ENCODE data around the gene APOF.
"Not testable (repeated sequence)": the region's sequence is repeated elsewhere in the genome, so short reads cannot be mapped to it uniquely, and the experiment has no call there.

The APOF gene

DNA sequence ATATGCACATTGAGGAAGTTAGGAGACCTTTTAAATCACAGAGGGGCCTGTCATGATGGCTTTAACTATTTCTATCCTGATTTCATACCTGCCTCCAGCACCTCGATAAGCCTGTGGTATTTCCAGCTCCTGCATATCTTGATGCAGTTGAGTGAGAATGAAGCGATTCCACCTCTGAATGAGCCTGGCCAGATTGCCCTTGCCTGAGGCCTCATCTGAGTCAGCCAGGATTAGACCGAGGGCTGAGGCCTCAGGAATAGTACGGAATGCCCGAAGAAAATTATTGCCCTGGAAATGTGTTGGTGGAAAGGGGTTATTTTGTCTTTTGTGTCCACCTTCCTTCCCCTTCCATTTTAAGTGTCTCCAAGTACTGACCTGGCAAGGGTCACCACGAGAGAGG is 38.5 kb downstream of the APOF start:
- no peak overlapping the region for H4K8ac ChIP-seq (ENCODE audit: low read length)
- H4K91ac ChIP-seq (ENCODE audit: low read length) = no peak overlapping the region
- H3K79me1 ChIP-seq (replicated peaks; ENCODE audit: low read length, poor library complexity, severe bottlenecking) = no peaks in the 10 kb centered on the region
- no peak overlapping the region for H3K23ac ChIP-seq (ENCODE audit: low read length in 2 of 2)
- H3K4me1 ChIP-seq (ENCODE audit: control insufficient read depth, insufficient read depth, low read depth, low read length) = no peaks in the 10 kb centered on the region
- no peak overlapping the region for H3K4me2 ChIP-seq (ENCODE audit: low read length, poor library complexity, severe bottlenecking)
- no peak overlapping the region for H2AFZ ChIP-seq (ENCODE audit: low read depth, low read length)
- 87% methylated on average over 4 of the region's 6 CpGs for WGBS
- peaks cover 34 to 73% of the 10 kb centered on the region in 2 experiments for H3K36me3 ChIP-seq (ENCODE audit: control insufficient read depth in 1 of 2, insufficient read depth in 2 of 2, low read depth in 1 of 2, low read length in 2 of 2)
- no peak overlapping the region for H2BK120ac ChIP-seq (ENCODE audit: low read depth, low read length)
- H2BK5ac ChIP-seq (ENCODE audit: low read depth, low read length, poor library complexity, severe bottlenecking) = no peak overlapping the region
- no peaks in the 10 kb centered on the region for H3K27me3 ChIP-seq (ENCODE audit: control insufficient read depth in 1 of 2, insufficient read depth in 1 of 2, low read length in 2 of 2)
- H2AK5ac ChIP-seq (ENCODE audit: low read length, severe bottlenecking) = no peak overlapping the region
- no peak overlapping the region for H3K4ac ChIP-seq (ENCODE audit: low read depth in 1 of 2, low read length in 2 of 2)
- H3K4me3 ChIP-seq (ENCODE audit: insufficient read depth in 1 of 2, low read depth in 1 of 2, low read length in 2 of 2) = no peak overlapping the region
- H2BK15ac ChIP-seq (ENCODE audit: low read depth, poor library complexity, severe bottlenecking) = no peak overlapping the region
- H3K9ac ChIP-seq (ENCODE audit: low read length) = no peak overlapping the region
- H3K27ac ChIP-seq (ENCODE audit: low read length, poor library complexity, severe bottlenecking) = no peak overlapping the region
- H3K9me3 ChIP-seq (ENCODE audit: control insufficient read depth, low read length) = no peaks in the 10 kb centered on the region
- no peak for DNase-seq
- no peak overlapping the region for H3K14ac ChIP-seq (ENCODE audit: low read length in 2 of 2)
- H3K18ac ChIP-seq (ENCODE audit: low read depth in 1 of 2, low read length in 2 of 2) = no peak overlapping the region
- H2BK12ac ChIP-seq (ENCODE audit: low read length in 2 of 2) = no peak overlapping the region

DNA sequence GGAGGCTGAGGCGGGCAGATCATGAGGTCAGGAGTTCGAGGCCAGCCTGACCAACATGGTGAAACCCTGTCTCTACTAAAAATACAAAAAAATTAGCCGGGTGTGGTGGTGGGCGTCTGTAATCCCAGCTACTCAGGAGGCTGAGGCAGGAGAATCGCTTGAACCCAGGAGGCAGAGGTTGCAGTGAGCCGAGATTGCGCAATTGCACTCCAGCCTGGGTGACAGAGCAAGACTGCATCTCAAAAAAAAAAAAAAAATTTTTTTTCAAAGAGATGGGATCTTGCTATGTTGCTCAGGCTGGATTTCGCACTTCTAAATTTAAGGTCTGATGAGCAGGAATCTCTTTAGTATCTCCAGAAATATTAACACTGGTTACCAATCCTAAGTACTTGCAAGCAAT is 41.0 kb downstream of the APOF start:
- not testable (repeated sequence) for H2BK5ac ChIP-seq (ENCODE audit: low read depth, low read length, poor library complexity, severe bottlenecking); DNase-seq; H2AFZ ChIP-seq (ENCODE audit: low read depth, low read length); H4K8ac ChIP-seq (ENCODE audit: low read length); H3K79me1 ChIP-seq (replicated peaks; ENCODE audit: low read length, poor library complexity, severe bottlenecking); H3K9me3 ChIP-seq (ENCODE audit: control insufficient read depth, low read length); H3K27ac ChIP-seq (ENCODE audit: low read length, poor library complexity, severe bottlenecking); H2BK120ac ChIP-seq (ENCODE audit: low read depth, low read length); H3K4me1 ChIP-seq (ENCODE audit: control insufficient read depth, insufficient read depth, low read depth, low read length); H3K4me2 ChIP-seq (ENCODE audit: low read length, poor library complexity, severe bottlenecking); H3K18ac ChIP-seq (ENCODE audit: low read depth in 1 of 2, low read length in 2 of 2); H3K23ac ChIP-seq (ENCODE audit: low read length in 2 of 2); H3K27me3 ChIP-seq (ENCODE audit: control insufficient read depth in 1 of 2, insufficient read depth in 1 of 2, low read length in 2 of 2); H2BK15ac ChIP-seq (ENCODE audit: low read depth, poor library complexity, severe bottlenecking); H2AK5ac ChIP-seq (ENCODE audit: low read length, severe bottlenecking); H3K14ac ChIP-seq (ENCODE audit: low read length in 2 of 2); H3K9ac ChIP-seq (ENCODE audit: low read length); H2BK12ac ChIP-seq (ENCODE audit: low read length in 2 of 2); H3K4me3 ChIP-seq (ENCODE audit: insufficient read depth in 1 of 2, low read depth in 1 of 2, low read length in 2 of 2); H4K91ac ChIP-seq (ENCODE audit: low read length); H3K4ac ChIP-seq (ENCODE audit: low read depth in 1 of 2, low read length in 2 of 2)
- peaks cover 36 to 63% of the 10 kb centered on the region in 2 experiments for H3K36me3 ChIP-seq (ENCODE audit: control insufficient read depth in 1 of 2, insufficient read depth in 2 of 2, low read depth in 1 of 2, low read length in 2 of 2)
- 99% methylated on average over 7 of the region's 8 CpGs for WGBS

DNA sequence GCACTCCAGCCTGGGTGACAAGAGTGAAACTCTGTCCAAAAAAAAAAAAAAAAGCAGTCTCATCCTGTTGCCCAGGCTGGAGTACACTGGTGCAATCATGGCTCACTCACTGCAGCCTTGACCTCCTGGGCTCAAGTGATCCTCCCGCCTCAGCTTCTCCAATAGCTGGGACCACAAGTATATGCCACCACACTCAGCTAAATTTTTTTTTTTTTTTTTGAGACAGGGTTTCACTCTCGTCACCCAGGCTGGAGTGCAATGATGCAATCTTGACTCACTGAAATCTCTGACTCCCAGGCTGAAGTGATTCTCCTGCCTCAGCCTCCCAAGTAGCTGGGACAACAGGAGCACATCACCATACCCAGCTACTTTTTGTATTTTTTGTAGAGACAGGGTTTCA is 41.6 kb downstream of the APOF start:
- peaks cover 2% of the 10 kb centered on the region for H3K79me1 ChIP-seq (replicated peaks; ENCODE audit: low read length, poor library complexity, severe bottlenecking)
- H3K4me2 ChIP-seq (ENCODE audit: low read length, poor library complexity, severe bottlenecking) = no peak overlapping the region
- no peaks in the 10 kb centered on the region for H3K4me1 ChIP-seq (ENCODE audit: control insufficient read depth, insufficient read depth, low read depth, low read length)
- H3K23ac ChIP-seq (ENCODE audit: low read length in 2 of 2) = no peak overlapping the region
- no peak overlapping the region for H2BK15ac ChIP-seq (ENCODE audit: low read depth, poor library complexity, severe bottlenecking)
- peak; percentile 27 for DNase-seq
- no peak overlapping the region for H2AFZ ChIP-seq (ENCODE audit: low read depth, low read length)
- no peak overlapping the region for H3K18ac ChIP-seq (ENCODE audit: low read depth in 1 of 2, low read length in 2 of 2)
- H3K27me3 ChIP-seq (ENCODE audit: control insufficient read depth in 1 of 2, insufficient read depth in 1 of 2, low read length in 2 of 2) = no peaks in the 10 kb centered on the region
- H2AK5ac ChIP-seq (ENCODE audit: low read length, severe bottlenecking) = no peak overlapping the region
- peaks cover 33 to 57% of the 10 kb centered on the region in 2 experiments for H3K36me3 ChIP-seq (ENCODE audit: control insufficient read depth in 1 of 2, insufficient read depth in 2 of 2, low read depth in 1 of 2, low read length in 2 of 2)
- no peak overlapping the region for H2BK5ac ChIP-seq (ENCODE audit: low read depth, low read length, poor library complexity, severe bottlenecking)
- H4K8ac ChIP-seq (ENCODE audit: low read length) = no peak overlapping the region
- WGBS = 87% methylated on average over 2 of the region's 2 CpGs
- H3K27ac ChIP-seq (ENCODE audit: low read length, poor library complexity, severe bottlenecking) = no peak overlapping the region
- no peak overlapping the region for H2BK120ac ChIP-seq (ENCODE audit: low read depth, low read length)
- H3K9me3 ChIP-seq (ENCODE audit: control insufficient read depth, low read length) = no peaks in the 10 kb centered on the region
- no peak overlapping the region for H3K9ac ChIP-seq (ENCODE audit: low read length)
- no peak overlapping the region for H3K14ac ChIP-seq (ENCODE audit: low read length in 2 of 2)
- H4K91ac ChIP-seq (ENCODE audit: low read length) = no peak overlapping the region
- H3K4me3 ChIP-seq (ENCODE audit: insufficient read depth in 1 of 2, low read depth in 1 of 2, low read length in 2 of 2) = no peak overlapping the region
- H2BK12ac ChIP-seq (ENCODE audit: low read length in 2 of 2) = no peak overlapping the region
- H3K4ac ChIP-seq (ENCODE audit: low read depth in 1 of 2, low read length in 2 of 2) = no peak overlapping the region

DNA sequence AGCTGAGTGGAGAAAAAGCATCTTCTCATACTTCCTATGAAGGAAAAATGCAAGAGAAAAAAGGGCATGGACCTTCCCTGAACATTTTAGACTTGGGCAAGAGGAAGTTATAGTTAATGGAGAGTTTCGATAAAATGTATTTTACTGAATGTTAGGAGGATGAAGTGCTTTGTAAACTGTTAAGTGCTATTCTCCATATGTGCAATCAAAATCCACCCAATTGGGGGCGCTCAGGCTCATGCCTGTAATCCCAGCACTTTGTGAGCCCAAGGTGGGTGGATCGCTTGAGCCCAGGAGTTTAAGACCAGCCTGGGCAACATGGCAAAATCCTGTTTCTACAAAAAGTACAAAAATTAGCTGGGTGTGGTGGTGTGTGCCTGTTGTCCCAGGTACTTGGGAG is 45.0 kb downstream of the APOF start:
- H3K4me3 ChIP-seq (ENCODE audit: insufficient read depth in 1 of 2, low read depth in 1 of 2, low read length in 2 of 2) = no peak overlapping the region
- no peak overlapping the region for H2BK15ac ChIP-seq (ENCODE audit: low read depth, poor library complexity, severe bottlenecking)
- no peak overlapping the region for H3K4me2 ChIP-seq (ENCODE audit: low read length, poor library complexity, severe bottlenecking)
- H3K4me1 ChIP-seq (ENCODE audit: control insufficient read depth, insufficient read depth, low read depth, low read length) = peaks cover 6% of the 10 kb centered on the region
- peaks cover 24 to 32% of the 10 kb centered on the region in 2 experiments for H3K36me3 ChIP-seq (ENCODE audit: control insufficient read depth in 1 of 2, insufficient read depth in 2 of 2, low read depth in 1 of 2, low read length in 2 of 2)
- DNase-seq = no peak
- no peak overlapping the region for H4K8ac ChIP-seq (ENCODE audit: low read length)
- H3K27me3 ChIP-seq (ENCODE audit: control insufficient read depth in 1 of 2, insufficient read depth in 1 of 2, low read length in 2 of 2) = no peaks in the 10 kb centered on the region
- H2BK5ac ChIP-seq (ENCODE audit: low read depth, low read length, poor library complexity, severe bottlenecking) = no peak overlapping the region
- H3K79me1 ChIP-seq (replicated peaks; ENCODE audit: low read length, poor library complexity, severe bottlenecking) = peaks cover 9% of the 10 kb centered on the region
- no peak overlapping the region for H3K4ac ChIP-seq (ENCODE audit: low read depth in 1 of 2, low read length in 2 of 2)
- H2AFZ ChIP-seq (ENCODE audit: low read depth, low read length) = no peak overlapping the region
- no peak overlapping the region for H2BK120ac ChIP-seq (ENCODE audit: low read depth, low read length)
- no peak overlapping the region for H3K14ac ChIP-seq (ENCODE audit: low read length in 2 of 2)
- no peak overlapping the region for H3K27ac ChIP-seq (ENCODE audit: low read length, poor library complexity, severe bottlenecking)
- H2BK12ac ChIP-seq (ENCODE audit: low read length in 2 of 2) = no peak overlapping the region
- no peak overlapping the region for H2AK5ac ChIP-seq (ENCODE audit: low read length, severe bottlenecking)
- H3K9ac ChIP-seq (ENCODE audit: low read length) = no peak overlapping the region
- no peak overlapping the region for H3K23ac ChIP-seq (ENCODE audit: low read length in 2 of 2)
- WGBS = 86% methylated on average over 3 of the region's 3 CpGs
- H4K91ac ChIP-seq (ENCODE audit: low read length) = no peak overlapping the region
- H3K9me3 ChIP-seq (ENCODE audit: control insufficient read depth, low read length) = no peaks in the 10 kb centered on the region
- H3K18ac ChIP-seq (ENCODE audit: low read depth in 1 of 2, low read length in 2 of 2) = no peak overlapping the region

Measured in mesenchymal stem cell (in vitro differentiated cells and primary cell).